Ascending aorta (tissue), 2 donors: Measurements from ENCODE around the gene RSPH3. TPM values are rescaled to one million over a fixed set of nuclear protein-coding genes. Genes with fewer than 3 reads are reported as not detected.
"Not testable (repeated sequence)": the region's sequence is repeated elsewhere in the genome, so short reads cannot be mapped to it uniquely, and the experiment has no call there.

Source experiments
- DNase-seq, 2 donors: peaks; one replicate each; pipeline ENCODE4 v3.0.0-alpha.2; 2019; ENCODE audit warnings: low spot score in 2 of 2
- H3K27ac ChIP-seq, 2 donors: fragments of 200-600 bp; sonication (generic); one replicate each; pipeline ENCODE4 v1.5.1; 2016 to 2017; ENCODE audit warnings: mild to moderate bottlenecking in 1 of 2
- H3K27me3 ChIP-seq: fragments of 200-600 bp; sonication (generic); one replicate; pipeline ENCODE4 v1.5.1; 2017
- H3K36me3 ChIP-seq, 2 donors: fragments of 200-600 bp; sonication (generic); one replicate each; pipeline ENCODE4 v1.5.1; 2016
- H3K4me1 ChIP-seq, 2 donors: fragments of 200-600 bp; sonication (generic); one replicate each; pipeline ENCODE4 v1.5.1; 2016 to 2017; ENCODE audit warnings: mild to moderate bottlenecking in 1 of 2
- H3K4me3 ChIP-seq, 2 donors: fragments of 200-600 bp; sonication (generic); one replicate each; pipeline ENCODE4 v1.5.1; 2016 to 2017; ENCODE audit warnings: mild to moderate bottlenecking in 1 of 2
- H3K9me3 ChIP-seq, 2 donors: fragments of 200-600 bp; sonication (generic); one replicate each; pipeline ENCODE4 v1.5.1; 2016
- intact Hi-C: fragments of 100-400 bp; cut with DNase I; formaldehyde crosslinking; loops from one replicate; pipeline ENCODE4 v1.15.1; 2023
- total RNA-seq: library from RNA; depleted of rRNA; stranded (reverse); fragments of >200 nt; gene quantifications from one replicate; pipeline ENCODE4 v1.1.0, GENCODE V29; 2016
- TF ChIP-seq, protein P1 (sequence below), 3 experiments: fragments of 200-600 bp in 2 of 3; fragments of 450-650 bp in 1 of 3; sonication (generic) in 2 of 3; IDR thresholded peaks; one replicate each; pipeline ENCODE4 v1.5.1; 2016 to 2019; ENCODE audit warnings: antibody characterized with exemption in 3 of 3, mild to moderate bottlenecking in 1 of 3, moderate library complexity in 1 of 3

The RSPH3 gene
- total RNA-seq, 1 donor from 2014 or later, result 8.8 TPM

GRCh38 chr6:159017757-159018559 lies 18.0 kb upstream of the RSPH3 start:
- intact Hi-C loops, result no loop called here
- Histone ChIP-seq H3K27ac (no peak overlapping the region), H3K4me1 (no peaks in the 10 kb centered on the region), H3K9me3 (no peaks in the 10 kb centered on the region), H3K4me3 (no peak overlapping the region), H3K27me3 (no peaks in the 10 kb centered on the region), H3K36me3 (no peaks in the 10 kb centered on the region)
- TF ChIP-seq, protein P1, sequence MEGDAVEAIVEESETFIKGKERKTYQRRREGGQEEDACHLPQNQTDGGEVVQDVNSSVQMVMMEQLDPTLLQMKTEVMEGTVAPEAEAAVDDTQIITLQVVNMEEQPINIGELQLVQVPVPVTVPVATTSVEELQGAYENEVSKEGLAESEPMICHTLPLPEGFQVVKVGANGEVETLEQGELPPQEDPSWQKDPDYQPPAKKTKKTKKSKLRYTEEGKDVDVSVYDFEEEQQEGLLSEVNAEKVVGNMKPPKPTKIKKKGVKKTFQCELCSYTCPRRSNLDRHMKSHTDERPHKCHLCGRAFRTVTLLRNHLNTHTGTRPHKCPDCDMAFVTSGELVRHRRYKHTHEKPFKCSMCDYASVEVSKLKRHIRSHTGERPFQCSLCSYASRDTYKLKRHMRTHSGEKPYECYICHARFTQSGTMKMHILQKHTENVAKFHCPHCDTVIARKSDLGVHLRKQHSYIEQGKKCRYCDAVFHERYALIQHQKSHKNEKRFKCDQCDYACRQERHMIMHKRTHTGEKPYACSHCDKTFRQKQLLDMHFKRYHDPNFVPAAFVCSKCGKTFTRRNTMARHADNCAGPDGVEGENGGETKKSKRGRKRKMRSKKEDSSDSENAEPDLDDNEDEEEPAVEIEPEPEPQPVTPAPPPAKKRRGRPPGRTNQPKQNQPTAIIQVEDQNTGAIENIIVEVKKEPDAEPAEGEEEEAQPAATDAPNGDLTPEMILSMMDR (IDR thresholded peaks at IDR 0.05), result no peak
- no peak for DNase-seq

DNA sequence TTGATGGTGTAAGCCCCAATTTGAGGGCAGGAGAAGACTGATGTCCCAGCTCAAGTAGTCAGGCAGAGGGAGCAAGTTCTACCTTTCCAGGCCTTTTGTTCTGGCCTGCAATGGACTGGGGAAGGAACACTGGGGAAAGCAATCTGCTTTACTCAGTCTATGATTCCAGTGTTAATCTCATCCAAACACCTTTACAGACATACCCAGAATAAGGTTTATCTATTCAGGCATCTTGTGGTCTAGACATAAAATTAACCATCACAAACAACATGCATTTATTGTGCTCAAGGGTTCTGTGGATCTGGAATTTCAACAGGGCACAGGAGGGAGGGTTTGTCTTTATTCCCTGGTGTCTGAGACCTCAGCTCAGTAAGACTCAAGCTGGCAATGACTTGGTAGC lies 14.4 kb upstream of the RSPH3 start:
- H3K27ac ChIP-seq, result no peak overlapping the region
- no peak for DNase-seq
- H3K4me3 ChIP-seq, result no peak overlapping the region
- no peaks in the 10 kb centered on the region for H3K9me3 ChIP-seq
- TF ChIP-seq, protein P1 (IDR thresholded peaks at IDR 0.05), result no peak
- H3K4me1 ChIP-seq, result no peaks in the 10 kb centered on the region
- intact Hi-C loops, result no loop called here
- no peaks in the 10 kb centered on the region for H3K27me3 ChIP-seq
- no peaks in the 10 kb centered on the region for H3K36me3 ChIP-seq

GRCh38 chr6:159013229-159013628 lies 13.2 kb upstream of the RSPH3 start:
- no peak for DNase-seq
- H3K4me1 ChIP-seq, result no peaks in the 10 kb centered on the region
- intact Hi-C loops, result no loop called here
- TF ChIP-seq, protein P1 (IDR thresholded peaks at IDR 0.05), result no peak
- H3K36me3 ChIP-seq, result no peaks in the 10 kb centered on the region
- no peaks in the 10 kb centered on the region for H3K9me3 ChIP-seq
- H3K4me3 ChIP-seq, result no peak overlapping the region
- no peaks in the 10 kb centered on the region for H3K27me3 ChIP-seq
- no peak overlapping the region for H3K27ac ChIP-seq

GRCh38 chr6:159012201-159012600 lies 12.2 kb upstream of the RSPH3 start:
- H3K36me3 ChIP-seq, result no peaks in the 10 kb centered on the region
- no peaks in the 10 kb centered on the region for H3K4me1 ChIP-seq
- H3K27me3 ChIP-seq, result no peaks in the 10 kb centered on the region
- no peak for DNase-seq
- TF ChIP-seq, protein P1 (IDR thresholded peaks at IDR 0.05), result no peak
- no peak overlapping the region for H3K27ac ChIP-seq
- no peak overlapping the region for H3K4me3 ChIP-seq
- intact Hi-C loops, result no loop called here
- H3K9me3 ChIP-seq, result no peaks in the 10 kb centered on the region

DNA sequence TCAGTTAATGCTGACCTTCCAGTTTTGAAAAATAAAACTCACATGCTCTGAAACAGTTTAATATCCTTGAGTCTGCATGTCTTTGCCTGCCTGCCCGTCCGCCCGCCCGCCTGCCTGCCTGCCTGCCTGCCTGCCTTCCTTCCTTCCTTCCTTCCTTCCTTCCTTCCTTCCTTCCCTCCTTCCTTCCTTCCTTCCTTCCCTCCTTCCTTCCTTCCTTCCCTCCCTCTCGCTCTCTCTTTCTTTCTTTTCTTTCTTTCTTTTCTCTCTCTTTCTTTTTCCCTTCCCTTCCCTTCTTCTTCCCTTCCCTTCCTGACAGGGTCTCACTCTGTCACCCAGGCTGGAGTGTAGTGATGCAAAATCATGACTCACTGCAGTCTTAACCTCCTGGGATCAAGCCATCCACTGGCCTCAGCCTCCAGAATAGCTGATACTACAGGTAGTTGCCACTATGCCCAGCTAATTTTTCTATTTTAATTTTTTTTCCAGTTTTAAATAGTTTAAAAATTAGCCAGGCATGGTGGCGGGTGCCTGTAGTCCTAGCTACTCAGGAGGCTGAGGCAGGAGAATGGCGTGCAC lies 10.1 kb upstream of the RSPH3 start:
- DNase-seq, H3K4me1 ChIP-seq, H3K9me3 ChIP-seq, H3K27ac ChIP-seq, H3K4me3 ChIP-seq, H3K36me3 ChIP-seq, H3K27me3 ChIP-seq, intact Hi-C loops: not testable (repeated sequence)

DNA sequence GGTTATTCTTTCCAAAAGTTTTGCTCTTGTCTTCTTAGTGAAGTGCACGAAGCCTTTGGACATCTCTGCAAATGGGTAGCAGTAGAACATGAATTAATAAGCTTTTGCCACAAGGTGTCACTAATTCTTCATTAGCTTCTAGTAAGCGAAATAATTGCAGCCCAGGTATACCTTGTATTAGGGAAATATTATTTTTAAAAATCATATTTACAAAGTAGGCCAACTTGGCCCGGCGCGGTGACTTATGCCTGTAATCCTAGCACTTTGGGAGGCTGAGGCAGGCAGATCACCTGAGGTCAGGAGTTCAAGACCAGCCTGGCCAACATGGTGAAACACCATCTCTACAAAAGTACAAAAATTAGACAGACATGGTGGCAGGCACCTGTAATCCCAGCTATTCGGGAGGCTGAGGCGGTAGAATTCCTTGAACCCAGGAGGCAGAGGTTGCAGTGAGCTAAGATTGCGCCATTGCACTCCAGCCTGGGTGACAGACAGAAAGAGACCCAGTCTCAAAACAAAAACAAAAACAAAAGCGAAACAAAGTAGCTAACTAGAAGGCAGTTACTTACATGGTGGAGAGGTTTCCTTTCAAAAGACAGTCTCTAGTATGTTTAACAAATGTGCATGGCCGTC lies 8.8 kb upstream of the RSPH3 start:
- Histone ChIP-seq H3K4me3 (no peak overlapping the region), H3K36me3 (no peaks in the 10 kb centered on the region), H3K4me1 (no peaks in the 10 kb centered on the region), H3K9me3 (no peaks in the 10 kb centered on the region), H3K27ac (no peak overlapping the region), H3K27me3 (no peaks in the 10 kb centered on the region)
- TF ChIP-seq, protein P1 (IDR thresholded peaks at IDR 0.05), result peak in 1 of 3 experiments; percentile 21
- intact Hi-C loops, result no loop called here
- no peak for DNase-seq
